Upper lobe of left lung (tissue), 6 donors: Measurements from ENCODE around the gene HK2. TPM values are rescaled to one million over a fixed set of nuclear protein-coding genes. Genes with fewer than 3 reads are reported as not detected.

Experiments used
- ATAC-seq, 2 donors: fragments of 200-7000 bp; cut with Tn5 transposase; one replicate each; pipeline ENCODE4 v1.9.1; 2022; ENCODE audit warnings: mild to moderate bottlenecking in 2 of 2, moderate library complexity in 2 of 2; ENCODE audit not compliant: low FRiP score in 2 of 2
- DNase-seq, 2 donors: peaks; one replicate each; pipeline ENCODE4 v3.0.0-alpha.2; 2019 to 2020
- H3K27ac ChIP-seq, 4 donors: fragments of 200-600 bp; sonication (generic); one replicate each; pipeline ENCODE4 v1.5.1; 2016 to 2019
- H3K27me3 ChIP-seq, 4 donors: fragments of 200-600 bp; sonication (generic); one replicate each; pipeline ENCODE4 v1.5.1; 2017 to 2019
- H3K36me3 ChIP-seq, 4 donors: fragments of 200-600 bp; sonication (generic); one replicate each; pipeline ENCODE4 v1.5.1; 2016 to 2019
- H3K4me1 ChIP-seq, 4 donors: fragments of 200-600 bp; sonication (generic); one replicate each; pipeline ENCODE4 v1.5.1; 2018 to 2019
- H3K4me3 ChIP-seq, 4 donors: fragments of 200-600 bp; sonication (generic); one replicate each; pipeline ENCODE4 v1.5.1; 2017 to 2019; ENCODE audit warnings: mild to moderate bottlenecking in 2 of 4, moderate library complexity in 1 of 4
- H3K9me3 ChIP-seq, 4 donors: fragments of 200-600 bp; sonication (generic); one replicate each; pipeline ENCODE4 v1.5.1; 2018 to 2019
- EP300 ChIP-seq, 4 donors: sonication (generic); formaldehyde crosslinking; IDR thresholded peaks; one replicate each; pipeline ENCODE4 v1.5.1; 2017; ENCODE audit warnings: antibody characterized with exemption in 4 of 4, control low read depth in 2 of 4
- POLR2A ChIP-seq, 4 donors: fragments of 450-650 bp; IDR thresholded peaks; one replicate each; pipeline ENCODE4 v1.5.1; 2016 to 2017; ENCODE audit warnings: antibody characterized with exemption in 4 of 4, mild to moderate bottlenecking in 2 of 4
- POLR2AphosphoS5 ChIP-seq, 2 donors: sonication (generic); formaldehyde crosslinking; IDR thresholded peaks; one replicate each; pipeline ENCODE4 v1.5.1; 2017; ENCODE audit warnings: antibody characterized with exemption in 2 of 2
- WGBS, 2 donors: methylation state at CpG; one replicate each; pipeline ENCODE4 v1.1.5; 2017 to 2018; 5-methylcytosine and 5-hydroxymethylcytosine counted together
- total RNA-seq, 6 donors: library from RNA; depleted of rRNA in 4 of 6; stranded (reverse); fragments of >200 nt in 4 of 6; gene quantifications; one replicate each; pipeline versions ENCODE4 v1.1.0 to v1.2.1, GENCODE V29; 2016 to 2021
- TF ChIP-seq, protein P1 (sequence below), 6 experiments: fragments of 450-650 bp in 4 of 6; fragments of 200-600 bp in 2 of 6; sonication (generic) in 2 of 6; IDR thresholded peaks; one replicate each; pipeline ENCODE4 v1.5.1; 2016 to 2019; ENCODE audit warnings: antibody characterized with exemption in 6 of 6
- donor health status: DM: no; HTN: no; CAD: no; lungs with moderate emphysema.
- donor health status: DM: no; HTN: yes; CAD: no; lungs with severe emphysema.

HK2 gene
- total RNA-seq, 6 donors from 2014 or later: 29.0 to 98.8 (median 39.7) TPM

DNA sequence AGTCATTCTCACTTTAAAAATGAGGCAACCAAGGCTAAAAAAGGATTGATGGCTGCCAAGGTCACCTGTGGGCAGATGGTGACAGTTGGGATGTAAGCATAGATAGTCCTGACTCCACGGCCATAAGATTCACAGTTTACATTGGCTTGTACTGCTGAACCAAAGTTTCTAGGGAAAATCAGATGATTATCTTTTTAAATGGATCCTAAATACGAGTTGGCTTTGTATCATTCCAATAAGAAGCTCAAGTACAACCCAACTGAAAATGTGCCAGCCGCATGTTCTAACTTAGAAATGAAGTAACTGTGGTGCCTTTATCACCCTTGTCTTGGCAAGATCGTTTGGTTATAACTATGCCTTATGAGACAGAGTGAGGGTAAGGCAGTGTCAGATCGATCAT, 27.6 kb downstream of the HK2 start:
- Histone ChIP-seq H3K27me3 (no peaks in the 10 kb centered on the region), H3K36me3 (no peaks in the 10 kb centered on the region), H3K4me3 (no peak overlapping the region), H3K27ac (peak overlapping the region in 1 of 4 donors; percentile 30), H3K9me3 (no peaks in the 10 kb centered on the region), H3K4me1 (peaks cover 9 to 73% (median 39%) of the 10 kb centered on the region in 4 donors)
- 91 to 95% methylated on average over 5 of the region's 5 CpGs for WGBS, 2 donors
- ATAC-seq (no peak), DNase-seq (no peak)
- TF ChIP-seq POLR2AphosphoS5 (IDR thresholded peaks at IDR 0.05): no peak
- TF ChIP-seq EP300 (IDR thresholded peaks at IDR 0.05): no peak
- TF ChIP-seq, protein P1, sequence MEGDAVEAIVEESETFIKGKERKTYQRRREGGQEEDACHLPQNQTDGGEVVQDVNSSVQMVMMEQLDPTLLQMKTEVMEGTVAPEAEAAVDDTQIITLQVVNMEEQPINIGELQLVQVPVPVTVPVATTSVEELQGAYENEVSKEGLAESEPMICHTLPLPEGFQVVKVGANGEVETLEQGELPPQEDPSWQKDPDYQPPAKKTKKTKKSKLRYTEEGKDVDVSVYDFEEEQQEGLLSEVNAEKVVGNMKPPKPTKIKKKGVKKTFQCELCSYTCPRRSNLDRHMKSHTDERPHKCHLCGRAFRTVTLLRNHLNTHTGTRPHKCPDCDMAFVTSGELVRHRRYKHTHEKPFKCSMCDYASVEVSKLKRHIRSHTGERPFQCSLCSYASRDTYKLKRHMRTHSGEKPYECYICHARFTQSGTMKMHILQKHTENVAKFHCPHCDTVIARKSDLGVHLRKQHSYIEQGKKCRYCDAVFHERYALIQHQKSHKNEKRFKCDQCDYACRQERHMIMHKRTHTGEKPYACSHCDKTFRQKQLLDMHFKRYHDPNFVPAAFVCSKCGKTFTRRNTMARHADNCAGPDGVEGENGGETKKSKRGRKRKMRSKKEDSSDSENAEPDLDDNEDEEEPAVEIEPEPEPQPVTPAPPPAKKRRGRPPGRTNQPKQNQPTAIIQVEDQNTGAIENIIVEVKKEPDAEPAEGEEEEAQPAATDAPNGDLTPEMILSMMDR (IDR thresholded peaks at IDR 0.05): no peak
- TF ChIP-seq POLR2A (IDR thresholded peaks at IDR 0.05): no peak

DNA sequence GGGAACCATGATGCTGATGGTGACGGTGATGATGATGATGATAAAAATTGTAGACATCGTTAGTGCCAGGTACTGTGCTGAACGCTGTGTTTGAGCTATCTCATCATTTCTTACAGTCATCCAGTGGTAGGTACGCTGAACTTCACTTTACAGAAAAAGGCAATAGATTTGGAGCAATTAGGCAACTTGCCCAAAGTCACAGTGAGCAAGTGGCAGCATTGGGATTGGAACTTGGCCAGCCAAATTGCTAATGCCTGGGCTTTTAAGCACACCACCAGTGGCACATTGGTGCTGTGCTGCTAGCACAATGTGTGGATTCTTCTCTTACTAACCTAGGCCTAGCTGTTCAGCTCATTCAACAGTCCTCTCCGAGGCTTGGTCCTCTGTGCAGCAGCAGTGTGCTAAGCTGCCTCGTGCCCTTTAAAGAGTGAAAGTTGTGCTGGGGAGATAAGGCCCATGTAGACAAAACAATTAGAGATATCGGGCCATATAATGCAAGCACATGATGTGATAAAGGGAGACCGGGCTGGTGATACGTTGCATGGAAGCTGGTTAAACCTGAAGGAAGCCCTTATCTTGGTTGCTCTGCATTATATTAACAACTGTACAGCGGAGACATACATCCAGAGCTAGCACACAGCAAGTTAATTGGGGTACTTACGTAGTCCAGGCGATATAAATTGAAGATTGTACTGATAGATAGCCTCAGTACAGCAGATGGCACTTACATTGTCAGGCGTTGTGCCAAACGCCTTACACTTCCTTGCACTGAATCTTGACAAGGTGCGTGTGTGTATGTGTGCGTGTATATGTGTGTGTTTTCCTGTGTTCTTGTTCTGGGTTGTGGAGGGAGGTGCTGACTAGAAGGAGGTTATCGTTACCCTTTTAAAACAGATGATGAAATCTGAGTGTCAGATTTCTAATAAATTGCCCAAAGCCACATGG, 28.4 kb downstream of the HK2 start:
- no peak for ATAC-seq
- 78 to 84% methylated on average over 17 of the region's 17 CpGs for WGBS, 2 donors

DNA sequence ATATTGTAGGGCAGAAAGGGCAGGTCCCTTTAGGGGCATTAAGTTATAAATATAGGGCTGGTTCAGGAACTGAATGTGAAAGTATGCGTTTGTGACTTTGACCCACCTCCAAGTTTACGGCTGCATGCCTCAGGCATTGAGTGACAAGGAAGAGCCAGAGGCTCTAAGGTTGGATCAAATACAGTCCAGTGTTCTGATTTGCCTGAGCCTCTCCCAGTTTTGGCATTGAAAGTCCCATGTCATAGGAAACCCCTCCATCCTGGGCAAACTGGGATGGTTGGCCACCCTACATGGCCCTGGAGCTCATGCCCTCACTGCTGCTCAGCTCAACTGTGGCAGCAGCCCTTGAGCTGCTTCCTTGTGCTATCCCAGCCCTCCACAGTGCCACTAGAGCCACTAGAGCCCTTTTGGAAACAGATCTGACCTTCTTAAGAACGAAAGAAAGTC, 29.9 kb downstream of the HK2 start:
- peak overlapping the region in 3 of 4 donors; percentile 4 to 67 (median 10) for H3K27ac ChIP-seq
- WGBS, 2 donors: 55 to 59% methylated on average over 3 of the region's 3 CpGs
- no peaks in the 10 kb centered on the region for H3K36me3 ChIP-seq
- H3K9me3 ChIP-seq: no peaks in the 10 kb centered on the region
- no peak overlapping the region for H3K4me3 ChIP-seq
- TF ChIP-seq, protein P1 (IDR thresholded peaks at IDR 0.05): no peak
- TF ChIP-seq POLR2AphosphoS5 (IDR thresholded peaks at IDR 0.05): no peak
- TF ChIP-seq EP300 (IDR thresholded peaks at IDR 0.05): no peak
- no peak for TF ChIP-seq POLR2A (IDR thresholded peaks at IDR 0.05)
- peak in 1 of 2 donors; percentile 79 for DNase-seq
- peaks cover 7 to 73% (median 48%) of the 10 kb centered on the region in 4 donors for H3K4me1 ChIP-seq
- no peaks in the 10 kb centered on the region for H3K27me3 ChIP-seq
- ATAC-seq: no peak

More for the DNA sequence above, 28.4 kb downstream of the HK2 start:
- H3K9me3 ChIP-seq: no peaks in the 10 kb centered on the region
- TF ChIP-seq, protein P1 (IDR thresholded peaks at IDR 0.05): no peak
- TF ChIP-seq POLR2AphosphoS5 (IDR thresholded peaks at IDR 0.05): no peak
- TF ChIP-seq EP300 (IDR thresholded peaks at IDR 0.05): no peak
- no peak for TF ChIP-seq POLR2A (IDR thresholded peaks at IDR 0.05)
- peaks cover 5 to 73% (median 39%) of the 10 kb centered on the region in 4 donors for H3K4me1 ChIP-seq
- no peak for DNase-seq
- H3K27me3 ChIP-seq: no peaks in the 10 kb centered on the region
- H3K4me3 ChIP-seq: no peak overlapping the region
- H3K36me3 ChIP-seq: no peaks in the 10 kb centered on the region
- peak overlapping the region in 1 of 4 donors; percentile 10 for H3K27ac ChIP-seq

DNA sequence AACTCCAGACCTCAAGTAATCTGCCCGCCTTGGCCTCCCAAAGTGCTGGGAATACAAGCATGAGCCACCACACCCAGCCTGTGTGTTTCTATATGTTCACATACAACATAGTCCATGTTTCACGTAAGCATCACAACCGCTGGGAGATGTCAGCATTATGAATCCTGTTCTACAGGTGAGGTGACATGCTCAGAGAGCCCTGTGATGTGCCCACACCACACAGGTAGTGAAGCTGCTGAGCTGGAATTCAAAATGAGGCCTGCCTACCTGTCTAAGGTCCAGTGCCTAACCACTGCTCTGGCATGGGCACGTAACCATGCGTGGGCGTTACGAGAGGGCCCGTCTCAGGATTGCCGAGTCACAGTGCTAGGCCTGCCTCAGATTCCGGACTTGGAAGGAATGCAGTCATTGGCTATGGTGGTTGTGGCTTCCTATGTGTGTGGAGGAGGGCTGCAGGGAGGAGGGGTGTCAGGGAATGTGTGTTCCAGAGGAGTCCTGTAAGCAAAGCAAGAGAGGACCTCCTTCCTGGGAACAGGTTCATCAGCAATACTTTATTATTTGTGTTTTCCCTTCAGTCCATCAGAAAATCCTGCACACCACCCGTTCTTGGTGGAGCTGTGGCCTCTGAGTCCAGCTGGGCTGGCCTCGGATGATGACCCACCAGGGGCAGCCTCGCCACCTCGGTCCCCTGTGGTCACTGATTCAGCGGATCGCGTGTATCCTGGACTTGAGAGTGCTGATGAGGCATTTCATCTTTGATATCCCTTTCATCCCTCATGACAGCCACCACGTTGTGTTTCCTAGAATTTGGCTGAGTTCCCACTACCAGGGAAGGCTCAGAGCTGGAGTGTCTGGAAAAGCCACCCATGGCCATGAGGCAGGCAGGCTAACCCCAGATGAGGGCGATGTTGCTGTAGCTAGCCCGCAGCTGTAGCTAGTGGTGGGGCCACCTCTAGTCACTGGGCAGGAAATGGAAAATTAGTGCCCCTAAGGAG, 31.1 kb downstream of the HK2 start:
- 68 to 73% methylated on average over 18 to 20 of the region's 20 CpGs for WGBS, 2 donors
- H3K9me3 ChIP-seq: no peaks in the 10 kb centered on the region
- peaks cover 7 to 68% (median 48%) of the 10 kb centered on the region in 4 donors for H3K4me1 ChIP-seq
- DNase-seq (peak in 1 of 2 donors; percentile 64), ATAC-seq (peak; percentile 41)
- H3K27ac ChIP-seq: peak overlapping the region in 3 of 4 donors; percentile 6 to 67 (median 10)
- H3K4me3 ChIP-seq: no peak overlapping the region
- no peaks in the 10 kb centered on the region for H3K27me3 ChIP-seq
- TF ChIP-seq, protein P1 (IDR thresholded peaks at IDR 0.05): no peak
- TF ChIP-seq EP300 (IDR thresholded peaks at IDR 0.05) (no peak), POLR2AphosphoS5 (IDR thresholded peaks at IDR 0.05) (no peak), POLR2A (IDR thresholded peaks at IDR 0.05) (no peak)
- H3K36me3 ChIP-seq: no peaks in the 10 kb centered on the region
